Measurements from ENCODE around the gene NVL. TPM values are rescaled to one million over a fixed set of nuclear protein-coding genes. Genes with fewer than 3 reads are reported as not detected.

Gene NVL
- polyA plus RNA-seq, 1 donor from 2014 or later = 77.3 TPM

GRCh38 chr1:224325959-224326358 lies 4.0 kb downstream of the NVL start:
- Histone ChIP-seq H3K27ac (ENCODE audit: low read length) (no peak overlapping the region), H3K9me2 (ENCODE audit: insufficient read depth, low read length) (no peaks in the 10 kb centered on the region), H3K9ac (ENCODE audit: low read length) (no peak overlapping the region), H3K27me3 (ENCODE audit: insufficient read depth, low read depth, low read length) (no peaks in the 10 kb centered on the region), H3K79me2 (replicated peaks; ENCODE audit: insufficient read depth, low read length) (peaks cover 25% of the 10 kb centered on the region), H3K4me3 (ENCODE audit: low read length) (no peak overlapping the region), H3K9me3 (ENCODE audit: low read length) (no peaks in the 10 kb centered on the region), H3K36me3 (ENCODE audit: insufficient read depth, low read length) (no peaks in the 10 kb centered on the region), H4K20me1 (ENCODE audit: insufficient read depth) (no peaks in the 10 kb centered on the region), H2AFZ (ENCODE audit: low read depth, low read length) (no peak overlapping the region), H3K4me2 (ENCODE audit: low read length) (no peak overlapping the region), H3F3A (ENCODE audit: insufficient read depth, low read length, poor library complexity, severe bottlenecking) (peaks cover 3% of the 10 kb centered on the region)
- TF ChIP-seq SMC3 (conservative IDR thresholded peaks at IDR 0.05; ENCODE audit: poor library complexity) (no peak), POLR2AphosphoS5 (IDR thresholded peaks at IDR 0.05) (no peak), EP300 (conservative IDR thresholded peaks at IDR 0.05; ENCODE audit: poor library complexity, severe bottlenecking) (no peak), TAF1 (IDR thresholded peaks at IDR 0.05; ENCODE audit: low read depth) (no peak), REST (IDR thresholded peaks at IDR 0.05; ENCODE audit: borderline replicate concordance) (no peak), CTCF (IDR thresholded peaks at IDR 0.05; ENCODE audit: poor library complexity, severe bottlenecking) (no peak), RAD21 (conservative IDR thresholded peaks at IDR 0.05) (no peak), MXI1 (conservative IDR thresholded peaks at IDR 0.05; ENCODE audit: poor library complexity, severe bottlenecking) (no peak), EZH2 (IDR thresholded peaks at IDR 0.05; ENCODE audit: borderline replicate concordance, insufficient read depth, low read length, poor library complexity, severe bottlenecking) (no peak)

- no peak overlapping the region for H3K9ac ChIP-seq (ENCODE audit: low read length)
- no peak overlapping the region for H2AFZ ChIP-seq (ENCODE audit: low read depth, low read length)
- H3K4me3 ChIP-seq (ENCODE audit: low read length) = no peak overlapping the region
- no peak overlapping the region for H3K4me2 ChIP-seq (ENCODE audit: low read length)
- H3F3A ChIP-seq (ENCODE audit: insufficient read depth, low read length, poor library complexity, severe bottlenecking) = no peaks in the 10 kb centered on the region
- H3K27ac ChIP-seq (ENCODE audit: low read length) = no peak overlapping the region
- no peaks in the 10 kb centered on the region for H3K9me3 ChIP-seq (ENCODE audit: low read length)
- H3K9me2 ChIP-seq (ENCODE audit: insufficient read depth, low read length) = no peaks in the 10 kb centered on the region
- H4K20me1 ChIP-seq (ENCODE audit: insufficient read depth) = no peaks in the 10 kb centered on the region
- peaks cover 4% of the 10 kb centered on the region for H3K79me2 ChIP-seq (replicated peaks; ENCODE audit: insufficient read depth, low read length)
- H3K27me3 ChIP-seq (ENCODE audit: insufficient read depth, low read depth, low read length) = no peaks in the 10 kb centered on the region
- H3K36me3 ChIP-seq (ENCODE audit: insufficient read depth, low read length) = no peaks in the 10 kb centered on the region
- TF ChIP-seq TAF1 (IDR thresholded peaks at IDR 0.05; ENCODE audit: low read depth) (no peak), RAD21 (conservative IDR thresholded peaks at IDR 0.05) (no peak), EP300 (conservative IDR thresholded peaks at IDR 0.05; ENCODE audit: poor library complexity, severe bottlenecking) (no peak), MXI1 (conservative IDR thresholded peaks at IDR 0.05; ENCODE audit: poor library complexity, severe bottlenecking) (no peak), REST (IDR thresholded peaks at IDR 0.05; ENCODE audit: borderline replicate concordance) (no peak), SMC3 (conservative IDR thresholded peaks at IDR 0.05; ENCODE audit: poor library complexity) (no peak), POLR2AphosphoS5 (IDR thresholded peaks at IDR 0.05) (no peak), EZH2 (IDR thresholded peaks at IDR 0.05; ENCODE audit: borderline replicate concordance, insufficient read depth, low read length, poor library complexity, severe bottlenecking) (no peak), CTCF (IDR thresholded peaks at IDR 0.05; ENCODE audit: poor library complexity, severe bottlenecking) (no peak)
Observed at GRCh38 chr1:224321706-224322105, 8.3 kb downstream of the NVL start.

Measured in neural cell (in vitro differentiated cells).